Body of pancreas (tissue), 4 donors: ENCODE measurements around the gene RAD9B. TPM values are rescaled to one million over a fixed set of nuclear protein-coding genes. Genes with fewer than 3 reads are reported as not detected.
A peak's percentile ranks its signal among the peaks of the same experiment; 100 is the strongest.
"Not testable (repeated sequence)": the region's sequence is repeated elsewhere in the genome, so short reads cannot be mapped to it uniquely, and the experiment has no call there.

Experiments
- ATAC-seq: fragments of 150-250 bp; one replicate; pipeline ENCODE4 v1.9.1; 2016
- DNase-seq, 4 donors: peaks; one replicate each; pipeline ENCODE4 v3.0.0-alpha.2; 2019
- H3K27ac ChIP-seq, 4 donors: fragments of 200-600 bp; sonication (generic); 1 replicate in 3 of 4; 2 replicates in 1 of 4; pipeline versions ENCODE4 v1.5.1 to v1.6.1; 2016 to 2019; ENCODE audit warnings: mild to moderate bottlenecking in 1 of 4, mixed read lengths in 1 of 4, moderate library complexity in 1 of 4
- H3K27me3 ChIP-seq, 2 donors: fragments of 200-600 bp; sonication (generic); one replicate each; pipeline ENCODE4 v1.6.0; 2016; ENCODE audit warnings: mild to moderate bottlenecking in 1 of 2
- H3K36me3 ChIP-seq, 2 donors: fragments of 200-600 bp; sonication (generic); replicated peaks in 1 of 2; 2 replicates each; pipeline ENCODE4 v1.5.1; 2016; ENCODE audit warnings: low read depth in 2 of 2; ENCODE audit not compliant: insufficient read depth in 1 of 2
- H3K4me1 ChIP-seq: fragments of 200-600 bp; sonication (generic); one replicate; pipeline ENCODE4 v1.6.0; 2016
- H3K4me3 ChIP-seq, 2 donors: fragments of 200-600 bp; sonication (generic); 1 replicate in 1 of 2; 2 replicates in 1 of 2; pipeline ENCODE4 v1.5.1; 2016 to 2019
- H3K9me3 ChIP-seq, 3 donors: fragments of 200-600 bp; sonication (generic); 1 replicate in 2 of 3; 2 replicates in 1 of 3; pipeline ENCODE4 v1.5.1; 2016
- CTCF ChIP-seq, 7 experiments: fragments of 450-650 bp in 4 of 7; fragments of 200-600 bp in 3 of 7; sonication (generic) in 3 of 7; IDR thresholded peaks; one replicate each; pipeline ENCODE4 v1.5.1; 2016 to 2019; ENCODE audit warnings: antibody characterized with exemption in 7 of 7
- POLR2A ChIP-seq, 3 donors: fragments of 450-650 bp; IDR thresholded peaks; one replicate each; pipeline ENCODE4 v1.6.1; 2016; ENCODE audit warnings: antibody characterized with exemption in 3 of 3, mild to moderate bottlenecking in 2 of 3
- WGBS, 2 donors: methylation state at CpG; one replicate each; pipeline ENCODE4 v1.1.5; 2017; 5-methylcytosine and 5-hydroxymethylcytosine counted together
- intact Hi-C: fragments of 100-400 bp; cut with DNase I; formaldehyde crosslinking; loops from one replicate; pipeline ENCODE4 v1.15.1; 2023
- total RNA-seq, 2 donors: library from RNA; depleted of rRNA; stranded (reverse); fragments of >200 nt; gene quantifications; one replicate each; pipeline ENCODE4 v1.1.0, GENCODE V29; 2016

The RAD9B gene
- 1 to 10 TPM in 1 of 2 donors, not detected in 1; 2.3 TPM for total RNA-seq

DNA sequence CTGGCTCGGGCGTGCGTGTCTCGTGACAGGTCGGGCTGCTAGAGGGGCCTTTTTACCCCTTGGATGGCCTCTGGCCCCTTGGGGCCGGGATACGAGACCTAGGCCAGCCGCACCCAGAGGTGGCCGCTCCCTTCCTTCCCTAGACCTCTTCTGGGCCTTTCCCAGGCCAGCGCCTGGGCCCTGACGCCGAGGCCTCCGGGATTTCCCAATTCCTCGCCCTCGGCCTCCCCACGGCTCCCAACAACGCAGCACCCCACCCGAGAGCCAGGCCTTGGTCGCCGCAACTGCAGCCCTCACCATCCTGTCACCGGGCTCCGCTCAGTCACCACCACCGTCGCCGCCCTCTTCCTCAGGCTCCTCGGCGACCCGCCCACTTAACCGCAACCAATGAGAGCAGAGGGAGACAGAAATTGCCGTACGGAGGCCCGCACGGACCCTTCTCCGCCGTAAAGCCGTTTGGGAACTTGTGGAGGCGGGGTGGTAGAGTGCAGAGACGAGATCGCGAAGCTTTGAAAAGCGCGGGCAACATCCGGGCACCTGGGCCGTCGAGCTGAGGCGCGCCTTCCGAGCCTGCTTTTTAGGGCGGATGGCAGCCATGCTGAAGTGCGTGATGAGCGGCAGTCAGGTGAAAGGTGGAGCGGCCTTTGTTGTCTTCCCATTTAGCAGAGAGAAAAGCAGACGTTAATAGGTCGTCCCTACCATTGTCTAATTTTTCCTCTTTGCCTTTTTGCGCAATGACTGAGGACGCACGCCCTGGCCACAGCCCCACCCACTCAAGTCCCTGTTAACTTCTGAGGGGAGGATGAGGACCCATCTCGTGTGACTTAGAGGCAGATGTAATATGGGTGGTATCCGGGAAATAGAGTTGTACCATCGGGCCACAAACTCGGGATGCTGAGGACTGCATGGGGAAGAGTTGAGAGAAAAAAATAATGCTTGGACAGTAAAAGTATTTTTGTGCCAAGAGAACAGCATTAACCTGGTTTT, at the start of gene RAD9B, which contains the start of gene VPS29:
TSS of gene RAD9B (plus strand) at position 580 of the 987 bp plus-strand sequence. CDS start at position 587, 7 bp downstream.
TSS of gene VPS29 (minus strand) at position 360 of the 987 bp plus-strand sequence. CDS start at position 300, 60 bp downstream.
- no peaks in the 10 kb centered on the region for H3K9me3 ChIP-seq
- peaks cover 27% of the 10 kb centered on the region for H3K4me1 ChIP-seq
- 7 to 8% methylated on average over 54 to 59 of the region's 61 CpGs for WGBS, 2 donors
- H3K4me3 ChIP-seq = peak within 1 kb of the TSS; percentile 79 to 93
- H3K27me3 ChIP-seq = no peaks in the 10 kb centered on the region
- H3K36me3 ChIP-seq = no peaks in the 10 kb centered on the region
- TF ChIP-seq CTCF (IDR thresholded peaks at IDR 0.05) = peak in 1 of 7 experiments; percentile 5
- TF ChIP-seq POLR2A (IDR thresholded peaks at IDR 0.05) = peak; percentile 80 to 96 (median 93)
- peak; percentile 97 to 98 (median 98) for DNase-seq
- peak; percentile 100 for ATAC-seq
- intact Hi-C loops = no loop called here
- peak within 1 kb of the TSS; percentile 78 to 94 (median 84) for H3K27ac ChIP-seq

- intact Hi-C loops = no loop called here
- WGBS, 2 donors = 75 to 82% methylated on average over 4 of the region's 4 CpGs
These were observed 48.4 kb upstream of the RAD9B start for GRCh38 chr12:110453569-110454296.

DNA sequence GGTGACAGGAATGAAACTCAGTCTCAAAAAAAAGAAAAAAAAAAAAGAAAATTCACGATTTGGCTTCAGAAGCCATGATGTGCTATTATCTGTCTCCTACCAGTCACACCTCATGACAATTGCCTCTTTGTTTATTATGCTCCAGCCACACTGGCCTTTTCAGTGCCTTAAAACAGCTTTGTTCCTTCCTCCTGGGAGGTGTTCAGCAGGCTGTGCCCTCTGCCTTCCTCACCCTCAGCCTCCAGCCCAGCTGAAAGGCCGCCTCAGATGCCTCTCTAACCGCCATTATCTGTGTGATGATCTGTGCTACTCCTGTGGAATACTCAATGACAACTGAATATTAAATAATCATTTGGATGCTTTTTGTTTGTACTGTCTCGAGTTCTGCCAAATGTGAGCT, 43.4 kb upstream of the RAD9B start:
- Histone ChIP-seq H3K36me3 (peaks cover 0 to 5% of the 10 kb centered on the region in 2 donors), H3K4me1 (no peaks in the 10 kb centered on the region), H3K27me3 (no peaks in the 10 kb centered on the region), H3K9me3 (no peaks in the 10 kb centered on the region), H3K27ac (no peak overlapping the region), H3K4me3 (no peak overlapping the region)
- peak in 1 of 4 donors; percentile 1 for DNase-seq
- WGBS, 2 donors = 86 to 89% methylated on average over 4 of the region's 4 CpGs
- intact Hi-C loops = no loop called here
- no peak for TF ChIP-seq CTCF (IDR thresholded peaks at IDR 0.05)
- no peak for TF ChIP-seq POLR2A (IDR thresholded peaks at IDR 0.05)
- no peak for ATAC-seq

More at GRCh38 chr12:110453569-110454296, 48.4 kb upstream of the RAD9B start:
- TF ChIP-seq POLR2A (IDR thresholded peaks at IDR 0.05) (no peak), CTCF (IDR thresholded peaks at IDR 0.05) (no peak)
- Histone ChIP-seq H3K27me3 (no peaks in the 10 kb centered on the region), H3K9me3 (no peaks in the 10 kb centered on the region), H3K36me3 (peaks cover 0 to 2% of the 10 kb centered on the region in 2 donors), H3K4me3 (no peak overlapping the region), H3K4me1 (peaks cover 6% of the 10 kb centered on the region), H3K27ac (no peak overlapping the region)
- no peak for ATAC-seq
- no peak for DNase-seq

- 86 to 87% methylated on average over 5 of the region's 5 CpGs for WGBS, 2 donors
- intact Hi-C loops, H3K27me3 ChIP-seq, H3K4me1 ChIP-seq, ATAC-seq, DNase-seq, H3K27ac ChIP-seq, H3K4me3 ChIP-seq, H3K9me3 ChIP-seq: not testable (repeated sequence)
- peaks cover 0 to 11% of the 10 kb centered on the region in 2 donors for H3K36me3 ChIP-seq
These were observed 40.9 kb upstream of the RAD9B start for GRCh38 chr12:110461189-110461588.

DNA sequence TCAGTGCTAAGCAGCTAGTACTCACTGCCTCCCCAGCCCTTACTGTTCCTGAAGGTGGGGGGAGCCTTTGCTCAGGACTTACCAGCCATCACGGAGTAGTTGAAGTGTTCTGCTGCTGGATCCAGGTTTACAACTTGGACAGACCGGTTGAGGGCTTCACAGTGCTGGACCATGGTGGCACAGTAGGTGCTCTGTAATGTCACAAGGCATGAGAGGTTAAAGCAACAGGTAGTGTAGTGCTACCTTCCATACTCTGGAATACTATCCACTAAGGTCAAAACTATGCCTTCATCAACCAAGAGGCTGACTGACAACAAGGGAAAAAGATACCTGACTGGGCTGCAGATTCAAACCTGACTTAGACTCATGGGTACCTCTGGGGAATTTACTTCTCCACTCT, 37.1 kb upstream of the RAD9B start:
- H3K27me3 ChIP-seq = no peaks in the 10 kb centered on the region
- no peak for TF ChIP-seq POLR2A (IDR thresholded peaks at IDR 0.05)
- TF ChIP-seq CTCF (IDR thresholded peaks at IDR 0.05) = no peak
- H3K9me3 ChIP-seq = no peaks in the 10 kb centered on the region
- H3K27ac ChIP-seq = no peak overlapping the region
- DNase-seq (no peak), ATAC-seq (no peak)
- H3K36me3 ChIP-seq = peaks cover 0 to 7% of the 10 kb centered on the region in 2 donors
- 84 to 100% methylated on average over 1 to 2 of the region's 2 CpGs for WGBS, 2 donors
- intact Hi-C loops = no loop called here
- H3K4me3 ChIP-seq = no peak overlapping the region
- H3K4me1 ChIP-seq = peaks cover 25% of the 10 kb centered on the region

DNA sequence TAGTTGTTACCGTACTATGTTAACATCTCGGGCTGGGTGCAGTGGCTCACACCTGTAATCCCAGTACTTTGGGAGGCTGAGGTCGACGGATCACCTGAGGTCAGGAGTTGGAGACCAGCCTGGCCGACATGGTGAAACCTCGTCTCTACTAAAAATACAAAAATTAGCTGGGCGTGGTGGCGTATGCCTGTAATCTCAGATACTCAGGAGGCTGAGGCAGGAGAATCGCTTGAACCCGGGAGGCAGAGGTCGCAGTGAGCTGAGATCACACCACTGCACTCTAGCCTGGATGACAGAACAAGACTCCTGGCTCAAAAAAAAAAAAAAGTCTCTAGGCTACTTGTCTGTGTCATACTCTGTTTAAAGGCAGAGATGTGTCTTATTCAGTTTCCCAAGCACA, 36.4 kb upstream of the RAD9B start:
- ATAC-seq, intact Hi-C loops, H3K27ac ChIP-seq, H3K4me3 ChIP-seq, H3K9me3 ChIP-seq, H3K27me3 ChIP-seq, H3K36me3 ChIP-seq, DNase-seq: not testable (repeated sequence)
- 84 to 85% methylated on average over 11 of the region's 11 CpGs for WGBS, 2 donors
- H3K4me1 ChIP-seq = peaks cover 25% of the 10 kb centered on the region
